ENCODE results near the gene PELO. TPM values are rescaled to one million over a fixed set of nuclear protein-coding genes. Genes with fewer than 3 reads are reported as not detected.
A peak's percentile ranks its signal among the peaks of the same experiment; 100 is the strongest.

Gene PELO
- total RNA-seq, 2 experiments from 2014 or later: 24.8 TPM

GRCh38 chr5:52760695-52761366, 26.9 kb upstream of the PELO start:
- Mint-ChIP-seq H3K9me3 (peaks cover 17% of the 10 kb centered on the region), H3K27me3 (no peaks in the 10 kb centered on the region), H3K4me1 (peaks cover 28% of the 10 kb centered on the region), H3K4me3 (no peak overlapping the region), H3K36me3 (peaks cover 11% of the 10 kb centered on the region), H3K27ac (no peak overlapping the region)
- peak; percentile 27 for DNase-seq

- Mint-ChIP-seq H3K4me3 (no peak overlapping the region), H3K4me1 (peaks cover 28% of the 10 kb centered on the region), H3K27me3 (no peaks in the 10 kb centered on the region), H3K27ac (no peak overlapping the region), H3K36me3 (peaks cover 4% of the 10 kb centered on the region), H3K9me3 (peaks cover 5% of the 10 kb centered on the region)
- no peak for DNase-seq
Measured at GRCh38 chr5:52767217-52767743, 20.4 kb upstream of the PELO start.

GRCh38 chr5:52767766-52768480, 19.8 kb upstream of the PELO start:
- Mint-ChIP-seq H3K4me1 (peaks cover 34% of the 10 kb centered on the region), H3K27me3 (no peaks in the 10 kb centered on the region), H3K27ac (no peak overlapping the region), H3K9me3 (peaks cover 5% of the 10 kb centered on the region), H3K36me3 (peaks cover 4% of the 10 kb centered on the region), H3K4me3 (no peak overlapping the region)
- DNase-seq: no peak

- Mint-ChIP-seq H3K36me3 (no peaks in the 10 kb centered on the region), H3K4me1 (peaks cover 38% of the 10 kb centered on the region), H3K27me3 (no peaks in the 10 kb centered on the region), H3K27ac (no peak overlapping the region), H3K9me3 (peaks cover 1% of the 10 kb centered on the region), H3K4me3 (no peak overlapping the region)
- DNase-seq: no peak
Measured at GRCh38 chr5:52769061-52769460, 18.7 kb upstream of the PELO start.

GRCh38 chr5:52770287-52770939, 17.3 kb upstream of the PELO start:
- peaks cover 43% of the 10 kb centered on the region for H3K4me1 Mint-ChIP-seq
- no peak for DNase-seq
- H3K9me3 Mint-ChIP-seq: peaks cover 1% of the 10 kb centered on the region
- H3K4me3 Mint-ChIP-seq: no peak overlapping the region
- no peaks in the 10 kb centered on the region for H3K27me3 Mint-ChIP-seq
- H3K27ac Mint-ChIP-seq: no peak overlapping the region
- no peaks in the 10 kb centered on the region for H3K36me3 Mint-ChIP-seq

GRCh38 chr5:52771343-52772039, 16.2 kb upstream of the PELO start:
- no peaks in the 10 kb centered on the region for H3K9me3 Mint-ChIP-seq
- DNase-seq: peak; percentile 53
- no peaks in the 10 kb centered on the region for H3K36me3 Mint-ChIP-seq
- H3K27ac Mint-ChIP-seq: peak overlapping the region; percentile 85
- peak overlapping the region; percentile 18 for H3K4me3 Mint-ChIP-seq
- H3K27me3 Mint-ChIP-seq: no peaks in the 10 kb centered on the region
- peaks cover 52% of the 10 kb centered on the region for H3K4me1 Mint-ChIP-seq

GRCh38 chr5:52772668-52773067, 15.0 kb upstream of the PELO start:
- H3K4me1 Mint-ChIP-seq: peaks cover 50% of the 10 kb centered on the region
- H3K4me3 Mint-ChIP-seq: no peak overlapping the region
- no peaks in the 10 kb centered on the region for H3K27me3 Mint-ChIP-seq
- H3K27ac Mint-ChIP-seq: peak overlapping the region; percentile 85
- no peak for DNase-seq
- no peaks in the 10 kb centered on the region for H3K36me3 Mint-ChIP-seq
- no peaks in the 10 kb centered on the region for H3K9me3 Mint-ChIP-seq

GRCh38 chr5:52773342-52773741, 14.4 kb upstream of the PELO start:
- H3K9me3 Mint-ChIP-seq: no peaks in the 10 kb centered on the region
- DNase-seq: no peak
- no peaks in the 10 kb centered on the region for H3K36me3 Mint-ChIP-seq
- H3K4me1 Mint-ChIP-seq: peaks cover 45% of the 10 kb centered on the region
- no peak overlapping the region for H3K4me3 Mint-ChIP-seq
- H3K27ac Mint-ChIP-seq: no peak overlapping the region
- H3K27me3 Mint-ChIP-seq: no peaks in the 10 kb centered on the region

- Mint-ChIP-seq H3K36me3 (no peaks in the 10 kb centered on the region), H3K9me3 (no peaks in the 10 kb centered on the region), H3K4me1 (peaks cover 43% of the 10 kb centered on the region), H3K27me3 (no peaks in the 10 kb centered on the region), H3K4me3 (no peak overlapping the region), H3K27ac (peak overlapping the region; percentile 3)
- no peak for DNase-seq
Measured at GRCh38 chr5:52774005-52774410, 13.7 kb upstream of the PELO start.

GRCh38 chr5:52776116-52776515, 11.6 kb upstream of the PELO start:
- H3K4me3 Mint-ChIP-seq: peak overlapping the region; percentile 32
- peak overlapping the region; percentile 76 for H3K27ac Mint-ChIP-seq
- H3K36me3 Mint-ChIP-seq: no peaks in the 10 kb centered on the region
- peaks cover 42% of the 10 kb centered on the region for H3K4me1 Mint-ChIP-seq
- DNase-seq: peak; percentile 22
- H3K27me3 Mint-ChIP-seq: no peaks in the 10 kb centered on the region
- H3K9me3 Mint-ChIP-seq: no peaks in the 10 kb centered on the region

- no peaks in the 10 kb centered on the region for H3K36me3 Mint-ChIP-seq
- H3K27ac Mint-ChIP-seq: no peak overlapping the region
- H3K4me1 Mint-ChIP-seq: peaks cover 32% of the 10 kb centered on the region
- no peaks in the 10 kb centered on the region for H3K9me3 Mint-ChIP-seq
- no peaks in the 10 kb centered on the region for H3K27me3 Mint-ChIP-seq
- DNase-seq: no peak
- H3K4me3 Mint-ChIP-seq: no peak overlapping the region
Measured at GRCh38 chr5:52777186-52777585, 10.5 kb upstream of the PELO start.

GRCh38 chr5:52778781-52779180, 8.9 kb upstream of the PELO start:
- no peak for DNase-seq
- H3K4me3 Mint-ChIP-seq: no peak overlapping the region
- H3K27ac Mint-ChIP-seq: no peak overlapping the region
- peaks cover 23% of the 10 kb centered on the region for H3K4me1 Mint-ChIP-seq
- H3K36me3 Mint-ChIP-seq: no peaks in the 10 kb centered on the region
- H3K27me3 Mint-ChIP-seq: no peaks in the 10 kb centered on the region
- no peaks in the 10 kb centered on the region for H3K9me3 Mint-ChIP-seq

- Mint-ChIP-seq H3K27ac (no peak overlapping the region), H3K4me3 (no peak overlapping the region), H3K27me3 (no peaks in the 10 kb centered on the region), H3K4me1 (peaks cover 19% of the 10 kb centered on the region), H3K9me3 (no peaks in the 10 kb centered on the region), H3K36me3 (no peaks in the 10 kb centered on the region)
- no peak for DNase-seq
Measured at GRCh38 chr5:52779213-52779612, 8.5 kb upstream of the PELO start.

- Mint-ChIP-seq H3K27ac (no peak overlapping the region), H3K9me3 (no peaks in the 10 kb centered on the region), H3K27me3 (no peaks in the 10 kb centered on the region), H3K36me3 (no peaks in the 10 kb centered on the region), H3K4me1 (peaks cover 20% of the 10 kb centered on the region), H3K4me3 (no peak overlapping the region)
- DNase-seq: no peak
Measured at GRCh38 chr5:52783226-52783959, 4.3 kb upstream of the PELO start.
